Fibroblast of pulmonary artery (primary cell): ENCODE results near the gene GSE1.
A peak's percentile ranks its signal among the peaks of the same experiment; 100 is the strongest.

Source experiments
- DNase-seq: peaks from one replicate; pipeline ENCODE4 v3.0.0-alpha.2; 2010; ENCODE audit warnings: low read depth
- H3K4me3 ChIP-seq: replicated peaks from 2 replicates; pipeline ENCODE4 v1.5.1; 2011; ENCODE audit warnings: low read depth, mild to moderate bottlenecking, control low read depth, low read length, moderate library complexity
- CTCF ChIP-seq: IDR thresholded peaks from 2 replicates; pipeline ENCODE4 v1.5.1; 2011; ENCODE audit warnings: mild to moderate bottlenecking, control low read depth, low read length, inconsistent platforms; ENCODE audit errors: missing control alignments

Gene GSE1

GRCh38 chr16:85718153-85718477, 105.0 kb downstream of the GSE1 start:
- no peak for DNase-seq
- no peak overlapping the region for H3K4me3 ChIP-seq
- TF ChIP-seq CTCF: no peak

- H3K4me3 ChIP-seq: no peak overlapping the region
- DNase-seq: no peak
- TF ChIP-seq CTCF: peak; percentile 63
Observed at GRCh38 chr16:85718682-85719081, 105.6 kb downstream of the GSE1 start.

GRCh38 chr16:85719605-85720301, 106.6 kb downstream of the GSE1 start:
- no peak for TF ChIP-seq CTCF
- H3K4me3 ChIP-seq: no peak overlapping the region
- no peak for DNase-seq

GRCh38 chr16:85720302-85720637, 107.1 kb downstream of the GSE1 start:
- no peak for TF ChIP-seq CTCF
- H3K4me3 ChIP-seq: no peak overlapping the region
- DNase-seq: no peak

- no peak for DNase-seq
- H3K4me3 ChIP-seq: no peak overlapping the region
- no peak for TF ChIP-seq CTCF
Observed at GRCh38 chr16:85722128-85722893, 109.2 kb downstream of the GSE1 start.

GRCh38 chr16:85724126-85724879, 111.2 kb downstream of the GSE1 start:
- no peak overlapping the region for H3K4me3 ChIP-seq
- TF ChIP-seq CTCF: no peak
- DNase-seq: no peak
